ENCODE data around the gene OR2V1. TPM values are rescaled to one million over a fixed set of nuclear protein-coding genes. Genes with fewer than 3 reads are reported as not detected.

OR2V1 gene
- total RNA-seq, 1 experiment from 2014 or later, result not detected

- no peak overlapping the region for H3K4me3 Mint-ChIP-seq (ENCODE audit: unreplicated experiment)
- BruUV-seq (replicated peaks), result no TSS peak
- peaks cover 9% of the 10 kb centered on the region for H3K4me1 Mint-ChIP-seq (ENCODE audit: insufficient read depth, unreplicated experiment)
- ChIA-PET POLR2A (interaction anchor here (0.9 kb wide), 1 partner anchor 38 kb away, joined by 3 read pairs; no protein-coding TSS in a partner anchor), CTCF (interaction anchor here (1.4 kb wide), 1 partner anchor 11 kb away, joined by 7 read pairs; no protein-coding TSS in a partner anchor)
- no peak for DNase-seq (ENCODE audit: unreplicated experiment)
- H3K36me3 Mint-ChIP-seq (ENCODE audit: insufficient read depth, unreplicated experiment), result peaks cover 4% of the 10 kb centered on the region
- H3K27ac Mint-ChIP-seq (ENCODE audit: low read depth, unreplicated experiment), result peak overlapping the region; percentile 43
- H3K9me3 Mint-ChIP-seq (ENCODE audit: unreplicated experiment), result no peaks in the 10 kb centered on the region
- intact Hi-C loops (cut with micrococcal nuclease), result no loop called here
- peaks cover 13% of the 10 kb centered on the region for H3K27me3 Mint-ChIP-seq (ENCODE audit: insufficient read depth, unreplicated experiment)
- TF ChIP-seq, protein P1, sequence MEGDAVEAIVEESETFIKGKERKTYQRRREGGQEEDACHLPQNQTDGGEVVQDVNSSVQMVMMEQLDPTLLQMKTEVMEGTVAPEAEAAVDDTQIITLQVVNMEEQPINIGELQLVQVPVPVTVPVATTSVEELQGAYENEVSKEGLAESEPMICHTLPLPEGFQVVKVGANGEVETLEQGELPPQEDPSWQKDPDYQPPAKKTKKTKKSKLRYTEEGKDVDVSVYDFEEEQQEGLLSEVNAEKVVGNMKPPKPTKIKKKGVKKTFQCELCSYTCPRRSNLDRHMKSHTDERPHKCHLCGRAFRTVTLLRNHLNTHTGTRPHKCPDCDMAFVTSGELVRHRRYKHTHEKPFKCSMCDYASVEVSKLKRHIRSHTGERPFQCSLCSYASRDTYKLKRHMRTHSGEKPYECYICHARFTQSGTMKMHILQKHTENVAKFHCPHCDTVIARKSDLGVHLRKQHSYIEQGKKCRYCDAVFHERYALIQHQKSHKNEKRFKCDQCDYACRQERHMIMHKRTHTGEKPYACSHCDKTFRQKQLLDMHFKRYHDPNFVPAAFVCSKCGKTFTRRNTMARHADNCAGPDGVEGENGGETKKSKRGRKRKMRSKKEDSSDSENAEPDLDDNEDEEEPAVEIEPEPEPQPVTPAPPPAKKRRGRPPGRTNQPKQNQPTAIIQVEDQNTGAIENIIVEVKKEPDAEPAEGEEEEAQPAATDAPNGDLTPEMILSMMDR (IDR thresholded peaks at IDR 0.05; ENCODE audit: unreplicated experiment), result no peak
These were observed 20.0 kb downstream of the OR2V1 start for GRCh38 chr5:181111010-181111409.

DNA sequence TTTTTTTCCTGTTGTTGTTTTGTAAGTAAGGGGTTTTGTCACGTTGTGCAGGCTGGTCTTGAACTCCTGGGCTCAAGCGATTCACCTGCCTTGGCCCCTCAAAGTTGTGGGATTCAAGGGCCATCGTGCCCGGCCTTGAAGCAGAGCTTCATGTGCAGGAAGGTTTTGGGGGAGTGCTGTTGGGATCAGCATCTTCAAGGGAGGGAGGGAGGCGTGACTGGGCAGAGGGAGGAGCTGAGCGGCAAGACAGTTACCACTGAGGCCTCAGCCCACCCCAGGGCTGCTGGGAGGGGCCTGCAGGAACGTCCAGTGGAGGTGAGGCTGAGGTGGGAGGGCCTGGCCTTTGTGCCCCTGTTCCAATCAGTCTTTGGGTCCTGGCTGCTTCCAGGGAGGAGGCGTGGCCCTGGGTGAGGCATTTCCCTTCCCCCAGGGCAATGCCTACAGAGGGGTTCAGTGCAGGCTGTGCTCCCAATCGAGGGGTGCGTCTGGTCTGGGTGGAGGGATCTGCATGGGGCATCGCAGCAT lies 21.4 kb downstream of the OR2V1 start:
- ChIA-PET CTCF (interaction anchor here (1.4 kb wide), 1 partner anchor 9 kb away, joined by 7 read pairs; no protein-coding TSS in a partner anchor), POLR2A (no interaction called here)
- TF ChIP-seq, protein P1 (IDR thresholded peaks at IDR 0.05; ENCODE audit: unreplicated experiment), result no peak
- intact Hi-C loops (cut with micrococcal nuclease), result no loop called here
- Mint-ChIP-seq H3K4me1 (ENCODE audit: insufficient read depth, unreplicated experiment) (no peaks in the 10 kb centered on the region), H3K4me3 (ENCODE audit: unreplicated experiment) (no peak overlapping the region), H3K27me3 (ENCODE audit: insufficient read depth, unreplicated experiment) (peaks cover 27% of the 10 kb centered on the region), H3K9me3 (ENCODE audit: unreplicated experiment) (no peaks in the 10 kb centered on the region), H3K27ac (ENCODE audit: low read depth, unreplicated experiment) (no peak overlapping the region), H3K36me3 (ENCODE audit: insufficient read depth, unreplicated experiment) (peaks cover 4% of the 10 kb centered on the region)
- BruUV-seq (replicated peaks), result no TSS peak
- DNase-seq (ENCODE audit: unreplicated experiment), result no peak

DNA sequence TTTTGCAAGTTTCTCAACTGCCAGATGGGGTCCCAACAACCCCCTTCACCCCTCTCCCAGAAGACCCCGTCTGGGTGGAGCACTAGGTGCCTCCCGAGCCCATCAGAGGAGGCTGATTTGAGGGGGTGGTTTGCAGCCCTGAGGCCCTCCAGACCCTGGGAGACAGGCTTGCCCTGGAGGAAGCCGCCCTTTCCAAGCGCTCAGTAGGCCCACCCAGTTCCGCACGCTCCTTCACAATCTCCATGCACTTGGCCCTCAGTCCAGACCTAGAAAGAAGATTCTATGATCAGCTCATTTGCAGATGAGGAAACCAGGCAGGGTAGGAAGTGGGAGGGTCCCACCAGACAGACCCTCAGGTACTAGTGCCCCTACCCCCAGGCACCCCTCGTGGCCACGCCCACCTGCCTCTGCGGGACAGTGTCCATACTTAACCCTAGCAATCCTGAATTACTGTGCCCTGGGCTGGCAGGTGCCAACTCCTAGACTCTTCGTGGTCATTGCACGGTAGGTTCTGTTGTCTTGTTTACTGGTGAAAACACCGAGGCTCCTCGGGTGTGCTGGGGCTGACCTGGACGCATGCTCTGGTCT lies 22.3 kb downstream of the OR2V1 start:
- no peak for DNase-seq (ENCODE audit: unreplicated experiment)
- no peaks in the 10 kb centered on the region for H3K9me3 Mint-ChIP-seq (ENCODE audit: unreplicated experiment)
- no peaks in the 10 kb centered on the region for H3K4me1 Mint-ChIP-seq (ENCODE audit: insufficient read depth, unreplicated experiment)
- no peak overlapping the region for H3K27ac Mint-ChIP-seq (ENCODE audit: low read depth, unreplicated experiment)
- TF ChIP-seq, protein P1 (IDR thresholded peaks at IDR 0.05; ENCODE audit: unreplicated experiment), result no peak
- peaks cover 4% of the 10 kb centered on the region for H3K36me3 Mint-ChIP-seq (ENCODE audit: insufficient read depth, unreplicated experiment)
- POLR2A ChIA-PET, result interaction anchor here (0.5 kb wide), 1 partner anchor 234 kb away, joined by 3 read pairs; no protein-coding TSS in a partner anchor
- H3K4me3 Mint-ChIP-seq (ENCODE audit: unreplicated experiment), result no peak overlapping the region
- intact Hi-C loops (cut with micrococcal nuclease), result no loop called here
- H3K27me3 Mint-ChIP-seq (ENCODE audit: insufficient read depth, unreplicated experiment), result peaks cover 36% of the 10 kb centered on the region
- no TSS peak for BruUV-seq (replicated peaks)
- CTCF ChIA-PET, result interaction anchor here (1.2 kb wide), 1 partner anchor 10 kb away, joined by 3 read pairs; no protein-coding TSS in a partner anchor

DNA sequence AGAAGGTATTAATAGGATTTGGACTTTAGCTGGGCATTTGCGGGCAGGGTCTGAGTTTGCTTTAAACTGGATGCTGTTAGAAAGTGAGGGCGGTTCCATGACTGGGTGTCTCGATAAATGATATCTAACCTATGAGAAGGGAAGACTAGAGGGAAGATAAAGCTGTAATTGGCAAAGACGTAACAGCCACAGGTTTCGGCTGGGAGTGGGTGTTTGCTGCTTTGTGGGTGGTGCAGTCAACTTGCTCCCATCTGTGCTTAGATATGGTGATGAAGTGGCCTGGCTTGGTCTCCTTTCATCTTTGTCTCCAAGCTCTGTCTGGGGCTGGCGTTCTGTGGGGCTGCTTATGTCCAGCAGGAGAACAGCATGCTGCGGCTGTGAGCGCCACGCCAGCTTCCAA lies 23.3 kb downstream of the OR2V1 start:
- H3K4me1 Mint-ChIP-seq (ENCODE audit: insufficient read depth, unreplicated experiment), result no peaks in the 10 kb centered on the region
- H3K27ac Mint-ChIP-seq (ENCODE audit: low read depth, unreplicated experiment), result no peak overlapping the region
- TF ChIP-seq, protein P1 (IDR thresholded peaks at IDR 0.05; ENCODE audit: unreplicated experiment), result no peak
- BruUV-seq (replicated peaks), result no TSS peak
- H3K9me3 Mint-ChIP-seq (ENCODE audit: unreplicated experiment), result no peaks in the 10 kb centered on the region
- intact Hi-C loops (cut with micrococcal nuclease), result no loop called here
- ChIA-PET CTCF (interaction anchor here (1.2 kb wide), 1 partner anchor 11 kb away, joined by 3 read pairs; no protein-coding TSS in a partner anchor), POLR2A (interaction anchor here (0.5 to 0.6 kb wide), 2 partner anchors 233 to 367 kb away, joined by 3 read pairs; no protein-coding TSS in a partner anchor)
- H3K36me3 Mint-ChIP-seq (ENCODE audit: insufficient read depth, unreplicated experiment), result peaks cover 4% of the 10 kb centered on the region
- H3K4me3 Mint-ChIP-seq (ENCODE audit: unreplicated experiment), result no peak overlapping the region
- H3K27me3 Mint-ChIP-seq (ENCODE audit: insufficient read depth, unreplicated experiment), result peaks cover 37% of the 10 kb centered on the region
- DNase-seq (ENCODE audit: unreplicated experiment), result no peak

Data from MCF 10A (cell line).